TTC549 (cell line): ENCODE measurements around the gene ADARB2.
"Not testable (repeated sequence)": the region's sequence is repeated elsewhere in the genome, so short reads cannot be mapped to it uniquely, and the experiment has no call there.

Source experiments
- FAIRE-seq: peaks from 2 replicates; lab custom pipeline; 2012; peaks lifted over from hg19 to GRCh38; lab: Jason Lieb, UNC

Gene ADARB2

GRCh38 chr10:1406132-1406966 is 331.0 kb downstream of the ADARB2 start:
- no peak for FAIRE-seq

- FAIRE-seq = no peak
Observed at GRCh38 chr10:1404323-1405260, 332.7 kb downstream of the ADARB2 start.

- FAIRE-seq = no peak
Observed at GRCh38 chr10:1403508-1404322, 333.6 kb downstream of the ADARB2 start.

GRCh38 chr10:1402816-1403507 is 334.4 kb downstream of the ADARB2 start:
- FAIRE-seq = no peak

GRCh38 chr10:1402016-1402770 is 335.1 kb downstream of the ADARB2 start:
- FAIRE-seq = no peak

GRCh38 chr10:1401071-1401965 is 336.0 kb downstream of the ADARB2 start:
- FAIRE-seq = no peak

GRCh38 chr10:1400101-1401070 is 336.9 kb downstream of the ADARB2 start:
- no peak for FAIRE-seq

GRCh38 chr10:1399431-1400100 is 337.8 kb downstream of the ADARB2 start:
- FAIRE-seq = no peak

- FAIRE-seq = no peak
Observed at GRCh38 chr10:1398626-1399410, 338.5 kb downstream of the ADARB2 start.

GRCh38 chr10:1398116-1398515 is 339.2 kb downstream of the ADARB2 start:
- not testable (repeated sequence) for FAIRE-seq

GRCh38 chr10:1396297-1396635 is 341.1 kb downstream of the ADARB2 start:
- no peak for FAIRE-seq

GRCh38 chr10:1395481-1396296 is 341.6 kb downstream of the ADARB2 start:
- no peak for FAIRE-seq

- FAIRE-seq = no peak
Observed at GRCh38 chr10:1395025-1395480, 342.3 kb downstream of the ADARB2 start.

- no peak for FAIRE-seq
Observed at GRCh38 chr10:1394155-1394912, 343.0 kb downstream of the ADARB2 start.

- no peak for FAIRE-seq
Observed at GRCh38 chr10:1393481-1393880, 343.8 kb downstream of the ADARB2 start.

GRCh38 chr10:1392127-1392526 is 345.2 kb downstream of the ADARB2 start:
- FAIRE-seq = no peak
